Hepatocyte (in vitro differentiated cells): ENCODE results near the gene LCP1.

Experiments
- CTCF ChIP-seq: fragments of 200-600 bp; sonication (generic); IDR thresholded peaks from 2 replicates; pipeline ENCODE4 v1.5.1; 2016; ENCODE audit warnings: antibody characterized with exemption, mild to moderate bottlenecking; ENCODE audit not compliant: poor library complexity
- EZH2 ChIP-seq: fragments of 200-600 bp; sonication (generic); IDR thresholded peaks from 2 replicates; pipeline ENCODE4 v1.6.1; 2016; ENCODE audit warnings: antibody characterized with exemption, mild to moderate bottlenecking, borderline replicate concordance

DNA sequence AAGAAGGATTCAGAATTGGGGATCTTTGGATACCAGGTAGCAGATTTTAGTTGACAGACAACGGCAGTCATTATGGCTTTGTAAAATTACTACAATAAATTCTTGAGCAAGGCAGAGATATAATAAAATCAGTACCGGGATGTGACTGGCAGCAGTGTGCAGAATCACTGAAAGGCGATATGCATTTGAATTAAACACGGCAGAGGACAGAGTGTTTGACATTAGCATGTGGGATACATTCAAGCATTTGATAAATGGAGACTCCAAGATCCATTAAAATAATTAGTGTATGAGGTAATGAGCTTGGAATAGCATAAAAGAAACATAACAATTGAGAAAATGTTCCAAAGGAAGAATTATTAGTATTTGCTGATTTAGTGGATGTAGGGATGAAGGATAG lies 36.8 kb downstream of the LCP1 start:
- TF ChIP-seq CTCF (no peak), EZH2 (no peak)
